GM23248 (cell line): Measurements from ENCODE around the gene PXDC1.

Experiments used
- EZH2 ChIP-seq: fragments of 200-600 bp; sonication (generic); IDR thresholded peaks from 2 replicates; pipeline ENCODE4 v1.6.1; 2018; ENCODE audit warnings: antibody characterized with exemption, mild to moderate bottlenecking; ENCODE audit not compliant: insufficient read depth, poor library complexity, severe bottlenecking
- EZH2phosphoT487 ChIP-seq: fragments of 200-600 bp; sonication (generic); IDR thresholded peaks from 2 replicates; pipeline ENCODE4 v1.6.1; 2018; ENCODE audit warnings: antibody characterized with exemption, moderate library complexity, mild to moderate bottlenecking, low read depth; ENCODE audit not compliant: insufficient read depth

DNA sequence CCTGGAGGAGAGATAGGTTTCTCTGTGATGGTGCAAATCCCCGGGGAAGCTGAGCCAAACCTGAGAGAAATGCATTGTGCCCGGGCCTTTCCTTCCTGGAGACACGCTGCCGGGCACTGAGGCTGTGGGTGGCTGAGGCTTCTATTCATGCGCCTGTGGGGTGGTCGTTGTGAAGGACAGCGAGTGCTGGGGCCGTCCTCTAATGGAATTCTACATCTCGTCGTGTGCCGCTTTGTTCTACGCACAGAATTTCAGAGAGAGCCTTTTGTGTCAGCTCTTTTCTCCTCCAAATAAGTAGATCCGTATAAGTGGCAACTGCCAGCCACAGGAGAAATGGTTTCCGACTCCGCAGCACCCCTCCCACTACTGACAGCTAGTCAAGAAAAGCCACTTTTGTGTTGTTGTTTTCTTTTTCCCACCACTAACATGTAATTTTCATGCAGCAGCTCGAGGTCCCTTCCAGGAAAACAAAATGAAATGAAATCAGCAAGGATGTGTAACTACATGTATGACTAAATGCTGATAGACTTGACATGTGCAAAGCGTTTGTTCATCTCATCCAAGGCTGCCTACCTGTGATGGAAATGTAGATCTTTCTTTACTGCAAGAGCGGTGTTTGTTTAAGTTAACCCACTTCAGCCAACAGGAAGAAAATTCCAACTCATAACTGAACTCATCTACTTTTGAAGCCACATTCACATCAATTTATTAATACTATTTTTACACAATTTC is 26.4 kb upstream of the PXDC1 start:
- TF ChIP-seq EZH2 (no peak), EZH2phosphoT487 (no peak)
